NCI-H1417 treated with DMSO at 0.1 percent for 48 hours (cell line): Measurements from ENCODE around the gene TRIM36.

Source experiments
- DNase-seq: peaks from one replicate; lab custom pipeline; 2025; lab: John Stamatoyannopoulos, UW

The TRIM36 gene

GRCh38 chr5:115166744-115167393, 2.8 kb downstream of the TRIM36 start:
- no peak for DNase-seq

DNA sequence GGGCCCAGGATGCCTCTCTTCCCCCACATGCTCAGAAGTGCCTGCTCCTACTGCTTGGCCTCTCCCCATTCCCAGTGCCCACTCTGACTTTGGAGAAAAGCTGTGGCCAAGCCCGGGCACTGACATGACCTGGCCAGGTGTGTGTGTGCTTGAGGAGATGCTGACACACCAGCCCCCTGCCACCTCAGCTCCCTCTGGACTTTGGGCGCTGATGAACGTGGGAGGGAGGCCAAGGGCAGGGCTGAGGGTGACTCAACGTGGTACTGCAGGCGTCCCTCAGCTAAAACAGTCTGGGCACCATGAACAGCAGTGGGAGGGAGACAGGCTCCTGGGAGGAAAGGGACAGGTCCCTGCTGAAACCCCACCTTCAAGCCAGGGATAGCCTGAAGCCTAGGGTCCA, 3.9 kb downstream of the TRIM36 start:
- no peak for DNase-seq

DNA sequence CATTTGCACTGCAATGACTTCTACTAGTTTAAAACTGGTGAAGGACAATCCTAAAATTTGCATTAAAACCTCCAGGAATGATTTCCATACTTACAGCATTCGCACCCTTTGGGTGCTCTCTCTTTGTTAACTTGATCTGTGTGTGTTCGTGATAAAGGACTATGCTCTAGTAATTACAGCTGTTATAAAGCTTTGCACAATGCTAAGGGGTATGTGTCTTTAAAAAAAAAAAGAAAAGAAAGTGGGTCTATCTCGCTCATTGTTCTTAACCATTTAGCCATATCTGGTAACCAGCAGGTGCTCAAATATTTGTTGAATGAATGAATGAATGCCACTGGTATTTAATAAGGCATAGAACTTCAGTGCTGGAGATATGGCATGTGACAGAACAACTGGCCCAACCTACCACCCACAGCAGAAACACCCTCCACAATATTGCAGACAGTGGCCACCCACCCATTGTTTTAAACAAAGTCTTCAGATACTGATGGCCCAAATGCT, 8.7 kb downstream of the TRIM36 start:
- DNase-seq, result no peak

DNA sequence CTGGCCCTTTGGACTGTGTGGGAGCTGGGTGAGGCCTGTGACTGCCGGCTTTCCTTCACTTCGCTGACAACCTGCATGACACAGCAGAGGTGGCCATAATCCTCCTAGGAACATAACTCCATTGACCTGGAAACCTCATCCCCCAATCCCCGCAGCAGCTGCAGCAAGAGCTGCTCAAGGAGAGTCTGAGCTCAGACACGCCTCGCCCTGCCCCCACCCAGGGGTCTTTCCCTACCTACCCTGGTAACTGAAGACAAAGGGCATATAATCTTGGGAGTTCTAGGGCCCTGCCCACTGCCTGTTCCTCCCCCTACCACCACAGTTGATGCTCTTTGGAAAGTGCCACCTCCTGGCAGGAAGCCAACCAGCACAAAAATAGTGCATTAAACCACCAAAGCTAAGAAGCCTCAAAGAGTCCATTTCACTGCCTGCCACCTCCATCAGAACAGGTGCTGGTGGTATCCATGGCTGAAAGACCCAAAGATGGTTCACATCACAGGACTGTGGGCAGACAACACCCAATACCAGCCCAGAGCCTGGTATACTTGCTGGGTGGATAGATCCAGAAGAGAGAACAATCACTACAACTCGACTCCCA, 18.4 kb downstream of the TRIM36 start:
- no peak for DNase-seq

GRCh38 chr5:115150512-115150911, 19.2 kb downstream of the TRIM36 start:
- no peak for DNase-seq

DNA sequence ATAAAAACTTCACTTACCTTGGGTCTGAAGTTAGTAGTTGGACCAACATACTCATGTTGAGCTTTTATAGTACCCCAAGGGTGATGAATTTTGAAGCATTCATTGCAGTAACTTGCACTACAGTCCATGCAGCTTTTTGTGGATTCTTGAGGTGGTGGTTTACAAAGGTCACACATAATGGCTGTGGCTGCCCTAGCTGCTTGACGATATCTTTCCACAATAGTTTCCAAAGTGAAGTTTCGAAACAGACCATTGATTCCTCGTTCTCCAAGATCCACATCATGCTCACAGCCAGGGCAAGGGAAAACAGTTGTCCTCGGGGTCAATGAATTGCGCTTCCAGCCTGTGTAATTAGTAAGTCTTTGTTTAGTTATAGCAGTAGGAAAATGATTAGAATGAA, 22.7 kb downstream of the TRIM36 start:
- DNase-seq, result no peak

- no peak for DNase-seq
These were observed 33.4 kb downstream of the TRIM36 start for GRCh38 chr5:115136294-115136693.

- no peak for DNase-seq
These were observed 37.2 kb downstream of the TRIM36 start for GRCh38 chr5:115132465-115132864.

- DNase-seq, result no peak
These were observed 43.4 kb downstream of the TRIM36 start for GRCh38 chr5:115126303-115126702.

DNA sequence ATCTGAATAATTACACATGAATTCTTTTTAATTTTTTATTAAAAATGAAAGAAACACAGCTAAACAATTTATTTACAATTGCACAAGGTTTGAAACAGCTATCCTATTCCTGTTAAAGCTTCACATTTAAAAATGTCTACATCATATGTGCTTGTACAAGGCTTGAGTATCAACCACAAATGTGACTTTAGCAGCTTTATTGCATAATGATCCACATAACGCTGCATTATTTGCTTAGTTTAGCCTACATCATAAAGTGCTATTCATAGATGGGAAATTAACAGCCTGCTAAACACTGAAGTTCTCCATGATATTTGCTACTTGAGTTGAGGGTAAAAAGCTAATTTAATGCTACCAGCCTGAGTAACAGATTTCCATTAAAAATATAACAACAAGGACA, 45.0 kb downstream of the TRIM36 start:
- DNase-seq, result no peak

DNA sequence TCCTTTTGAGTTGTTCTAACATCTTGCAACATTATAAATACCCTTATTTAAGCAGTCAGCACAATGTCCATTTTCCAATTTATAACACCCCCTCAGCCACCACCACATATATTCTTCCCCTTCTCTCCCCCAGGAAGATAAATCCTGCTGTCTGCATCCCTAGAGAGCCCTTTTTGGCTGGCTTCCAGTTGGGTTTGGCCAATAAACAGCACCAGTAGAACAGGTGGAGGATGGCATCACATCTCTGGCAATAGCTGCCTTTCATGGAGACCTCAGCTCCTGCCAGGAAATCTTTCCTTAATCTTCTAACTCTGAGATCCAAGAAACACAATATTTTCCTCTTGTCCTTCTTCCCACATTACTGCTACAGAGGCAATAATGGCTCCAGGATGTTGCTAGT, 53.7 kb downstream of the TRIM36 start:
- no peak for DNase-seq

GRCh38 chr5:115109840-115110239, 59.9 kb downstream of the TRIM36 start:
- DNase-seq, result no peak

GRCh38 chr5:115109356-115109755, 60.4 kb downstream of the TRIM36 start:
- DNase-seq, result no peak

DNA sequence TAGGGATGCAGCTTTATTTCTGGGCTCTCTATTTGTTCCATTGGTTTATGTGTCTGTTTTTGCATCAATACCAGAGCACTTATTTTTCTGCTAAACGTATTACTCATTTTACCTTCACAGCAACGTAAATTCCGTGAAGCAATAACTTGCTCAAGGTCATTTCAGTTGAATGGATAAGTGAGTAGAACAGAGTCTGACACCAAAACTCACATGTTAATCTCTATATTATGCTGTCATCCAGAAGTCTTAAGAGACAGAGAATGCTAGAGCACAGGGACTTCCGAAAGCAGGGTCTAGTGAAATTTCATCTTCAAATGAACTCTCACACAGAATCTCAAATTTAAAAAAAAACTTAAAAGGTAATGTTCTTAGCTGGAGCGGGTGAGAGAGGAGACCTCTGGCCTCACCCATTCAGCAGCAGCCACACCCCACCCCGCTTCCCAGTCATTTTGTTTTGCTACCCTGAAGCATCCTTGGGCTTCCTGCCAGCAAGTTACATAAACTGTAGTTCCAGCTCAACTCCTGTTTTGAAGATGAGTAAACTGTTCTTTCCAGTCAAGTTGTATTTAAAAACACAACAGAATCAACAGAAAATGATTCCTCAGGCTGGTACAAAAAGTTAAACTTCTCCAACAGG, 69.3 kb downstream of the TRIM36 start:
- DNase-seq, result no peak

- no peak for DNase-seq
These were observed 71.5 kb downstream of the TRIM36 start for GRCh38 chr5:115098041-115098702.

- no peak for DNase-seq
These were observed 72.5 kb downstream of the TRIM36 start for GRCh38 chr5:115097236-115097635.

DNA sequence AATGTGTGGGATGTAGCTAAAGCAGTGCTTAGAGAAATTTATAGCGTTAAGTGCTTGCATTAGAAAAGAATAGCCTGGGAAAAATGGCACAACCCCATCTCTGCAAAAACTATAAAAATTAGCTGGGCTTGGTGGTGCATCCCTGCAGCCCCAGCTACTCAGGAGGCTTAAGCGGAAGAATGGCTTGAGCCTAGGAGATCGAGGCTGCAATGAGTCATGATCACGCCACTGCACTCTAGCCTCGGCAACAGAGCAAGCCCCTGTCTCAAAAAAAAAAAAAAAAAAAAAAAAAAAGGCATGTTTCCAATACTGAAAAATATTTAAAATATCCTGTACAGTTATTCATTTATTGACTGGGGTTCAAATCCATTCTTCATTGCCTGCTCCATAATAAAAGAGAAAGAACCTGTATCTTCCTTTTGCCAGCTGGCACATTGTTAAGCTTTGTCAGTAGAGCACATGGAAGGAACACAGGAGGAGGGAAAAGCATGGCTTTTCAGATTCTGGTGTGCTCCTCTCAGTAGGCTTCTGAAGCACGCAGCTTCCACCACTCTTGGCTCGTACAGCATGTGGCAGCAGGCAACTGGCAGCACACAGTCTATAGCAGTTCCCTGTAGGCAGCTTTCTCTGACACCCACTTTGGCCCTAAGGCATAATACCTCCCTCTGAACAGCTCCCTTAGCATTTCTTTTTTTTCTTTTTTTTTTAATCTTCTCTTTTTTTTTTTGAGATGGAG, 73.5 kb downstream of the TRIM36 start:
- no peak for DNase-seq

- DNase-seq, result no peak
These were observed 81.8 kb downstream of the TRIM36 start for GRCh38 chr5:115087951-115088350.

- no peak for DNase-seq
These were observed 83.2 kb downstream of the TRIM36 start for GRCh38 chr5:115086473-115086872.

DNA sequence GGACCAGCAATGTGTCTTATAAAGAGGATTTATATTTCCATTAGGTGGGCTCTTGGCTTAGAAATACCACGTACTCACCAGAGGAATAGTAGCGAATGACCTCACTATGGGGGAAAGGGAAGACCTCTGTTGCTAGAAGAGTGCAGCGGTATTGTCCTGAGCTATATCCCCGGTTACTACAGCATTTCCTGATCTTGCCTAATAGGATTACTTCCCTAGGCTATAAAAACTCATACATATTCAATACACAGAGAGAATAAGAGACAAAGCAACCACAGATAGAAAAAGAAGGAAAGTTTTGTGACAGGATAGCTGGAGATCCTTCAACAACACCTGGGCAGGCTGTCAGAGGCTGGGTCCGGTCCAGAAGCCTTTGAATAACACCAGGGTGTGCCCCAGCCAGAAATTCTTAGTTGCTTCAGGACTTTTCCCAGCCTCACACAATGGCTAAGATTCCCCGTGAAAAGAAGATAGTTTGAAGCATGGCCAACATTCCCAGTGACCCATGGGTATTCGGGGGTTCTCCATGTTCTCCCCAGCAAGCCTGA, 85.4 kb downstream of the TRIM36 start:
- no peak for DNase-seq

GRCh38 chr5:115079924-115080623, 89.6 kb downstream of the TRIM36 start:
- no peak for DNase-seq
